GM12872 (cell line): ENCODE results near the gene RTRAF.

Source experiments
- CTCF ChIP-seq: IDR thresholded peaks from 3 replicates; pipeline ENCODE4 v1.5.1; 2011; ENCODE audit warnings: low read depth, mild to moderate bottlenecking, low read length, moderate library complexity; ENCODE audit not compliant: insufficient read depth

RTRAF gene

GRCh38 chr14:52013984-52014600 is 24.7 kb downstream of the RTRAF start:
- peak; percentile 46 for TF ChIP-seq CTCF

- TF ChIP-seq CTCF, result no peak
Observed at GRCh38 chr14:52014601-52015267, 25.4 kb downstream of the RTRAF start.

- TF ChIP-seq CTCF, result peak; percentile 31; the same call in 2 of the 3 replicates
Observed at GRCh38 chr14:52015411-52016030, 26.2 kb downstream of the RTRAF start.

- TF ChIP-seq CTCF, result no peak
Observed at GRCh38 chr14:52018252-52018651, 28.9 kb downstream of the RTRAF start.

GRCh38 chr14:52018970-52019369 is 29.6 kb downstream of the RTRAF start:
- TF ChIP-seq CTCF, result no peak

GRCh38 chr14:52020161-52020714 is 30.9 kb downstream of the RTRAF start:
- TF ChIP-seq CTCF, result no peak
